Endothelial cell of umbilical vein (primary cell): Measurements from ENCODE around the gene IFITM10. TPM values are rescaled to one million over a fixed set of nuclear protein-coding genes. Genes with fewer than 3 reads are reported as not detected.
A peak's percentile ranks its signal among the peaks of the same experiment; 100 is the strongest.

Source experiments
- BruUV-seq: library from RNA; stranded (reverse); fragments of 400-500 nt; replicated peaks from 2 replicates; lab custom pipeline; 2021; lab: Mats Ljungman, UMichigan
- CTCF ChIA-PET: fragments of 300-600, 350-600 bp; sonication (Branson Sonifier 250); formaldehyde crosslinking; loops from one replicate; lab custom pipeline; 2021; ENCODE audit warnings: antibody characterized with exemption, inconsistent platforms; lab: Charles Lee
- POLR2A ChIA-PET: fragments of 300-600, 350-600 bp; sonication (Branson Sonifier 250); formaldehyde crosslinking; loops from one replicate; lab custom pipeline; 2021; ENCODE audit warnings: antibody characterized with exemption, inconsistent platforms; lab: Charles Lee
- DNase-seq: peaks from one replicate; pipeline ENCODE4 v3.0.0-alpha.2; 2011; ENCODE audit warnings: low read depth, low spot score
- FAIRE-seq: peaks from 2 replicates; lab custom pipeline; 2011; peaks lifted over from hg19 to GRCh38; lab: Jason Lieb, UNC
- H2AFZ ChIP-seq: 2 replicates; pipeline ENCODE4 v1.6.0; 2012; ENCODE audit warnings: low read depth, low read length, control low read depth, inconsistent platforms
- H3K27ac ChIP-seq: 2 replicates; pipeline ENCODE4 v1.5.1; 2011; ENCODE audit warnings: low read depth, mild to moderate bottlenecking, control low read depth, low read length, moderate library complexity; ENCODE audit not compliant: insufficient read depth
- H3K27me3 ChIP-seq, 2 experiments: 2 replicates each; pipeline versions ENCODE4 v1.6.0 to v1.6.1; 2011; ENCODE audit warnings: low read length in 2 of 2, mixed read lengths in 1 of 2; ENCODE audit not compliant: control insufficient read depth in 2 of 2, insufficient read depth in 2 of 2
- H3K36me3 ChIP-seq, 2 experiments: 2 replicates in 1 of 2; 3 replicates in 1 of 2; pipeline ENCODE4 v1.5.1; 2011; ENCODE audit warnings: low read length in 2 of 2, mild to moderate bottlenecking in 1 of 2, moderate library complexity in 1 of 2; ENCODE audit not compliant: control insufficient read depth in 2 of 2, insufficient read depth in 2 of 2; ENCODE audit errors: extremely low read depth in 1 of 2
- H3K4me1 ChIP-seq: 3 replicates; pipeline ENCODE4 v1.5.1; 2011; ENCODE audit warnings: mild to moderate bottlenecking, low read length; ENCODE audit not compliant: control insufficient read depth, insufficient read depth; ENCODE audit errors: extremely low read depth
- H3K4me2 ChIP-seq: 2 replicates; pipeline ENCODE4 v1.6.1; 2011; ENCODE audit warnings: low read length, control low read depth, mixed read lengths; ENCODE audit not compliant: insufficient read depth
- H3K4me3 ChIP-seq, 3 experiments: fragments of 200-600 bp in 1 of 3; sonication (generic), shearing (Covaris generic) in 1 of 3; replicated peaks in 1 of 3; 2 replicates each; pipeline ENCODE4 v1.5.1; 2011 to 2016; ENCODE audit warnings: control low read depth in 3 of 3, low read length in 3 of 3, mild to moderate bottlenecking in 2 of 3, inconsistent platforms in 1 of 3, low read depth in 1 of 3, moderate library complexity in 1 of 3; ENCODE audit not compliant: insufficient read depth in 1 of 3
- H3K79me2 ChIP-seq: 2 replicates; pipeline ENCODE4 v1.6.0; 2012; ENCODE audit warnings: low read length, inconsistent platforms; ENCODE audit not compliant: control insufficient read depth, insufficient read depth
- H3K9ac ChIP-seq: replicated peaks from 2 replicates; pipeline ENCODE3; 2011; ENCODE audit warnings: low read length, control low read depth; ENCODE audit not compliant: insufficient read depth; ENCODE audit errors: extremely low read depth
- H3K9me1 ChIP-seq: replicated peaks from 3 replicates; pipeline ENCODE4 v1.6.0; 2011; ENCODE audit warnings: mild to moderate bottlenecking, low read length; ENCODE audit not compliant: control insufficient read depth, insufficient read depth; ENCODE audit errors: extremely low read depth
- H3K9me3 ChIP-seq: replicated peaks from 2 replicates; pipeline ENCODE4 v1.5.1; 2012; ENCODE audit warnings: low read length, inconsistent platforms; ENCODE audit not compliant: control insufficient read depth, insufficient read depth
- H4K20me1 ChIP-seq: replicated peaks from 2 replicates; pipeline ENCODE3; 2011; ENCODE audit warnings: mild to moderate bottlenecking, low read length; ENCODE audit not compliant: control insufficient read depth, insufficient read depth; ENCODE audit errors: extremely low read depth
- EZH2 ChIP-seq: IDR thresholded peaks from 2 replicates; pipeline ENCODE4 v1.6.1; 2012; ENCODE audit warnings: borderline replicate concordance, low read depth, mild to moderate bottlenecking, moderate library complexity, low read length, inconsistent platforms; ENCODE audit not compliant: severe bottlenecking
- FOS ChIP-seq: IDR thresholded peaks from 2 replicates; pipeline ENCODE4 v1.6.1; 2011; ENCODE audit warnings: mild to moderate bottlenecking, low read length, moderate library complexity, borderline replicate concordance; ENCODE audit not compliant: insufficient read depth
- GATA2 ChIP-seq: IDR thresholded peaks from 2 replicates; pipeline ENCODE4 v1.7.0; 2011; ENCODE audit warnings: low read depth, mild to moderate bottlenecking, moderate library complexity, mixed read lengths, low read length; ENCODE audit not compliant: insufficient read length, insufficient read depth
- JUN ChIP-seq: IDR thresholded peaks from 2 replicates; pipeline ENCODE4 v1.6.1; 2011; ENCODE audit warnings: borderline replicate concordance, low read depth; ENCODE audit not compliant: insufficient read length, insufficient read depth
- MYC ChIP-seq: IDR thresholded peaks from one replicate; pipeline ENCODE4 v1.6.1; 2011; ENCODE audit warnings: mild to moderate bottlenecking, low read depth, low read length
- POLR2A ChIP-seq: IDR thresholded peaks from 2 replicates; pipeline ENCODE4 v1.6.1; 2012; ENCODE audit warnings: low read depth, mild to moderate bottlenecking, control low read depth, low read length
- POLR2AphosphoS5 ChIP-seq: IDR thresholded peaks from 2 replicates; pipeline ENCODE4 v1.6.1; 2012; ENCODE audit warnings: low read depth, mild to moderate bottlenecking, control low read depth, low read length, moderate library complexity; ENCODE audit not compliant: insufficient read depth
- dilution Hi-C: fragments of 300-500 bp; cut with MboI; formaldehyde crosslinking; loops from one replicate; pipeline ENCODE4 v1.15.0; 2019; ENCODE audit warnings: low sequenced_read_pairs; ENCODE audit not compliant: extremely low pct_ligation_motif_present
- intact Hi-C: fragments of 100-400 bp; cut with micrococcal nuclease; formaldehyde crosslinking; loops from one replicate; pipeline ENCODE4 v1.10.0; 2022
- polyA plus RNA-seq, 4 experiments: library from polyadenylated mRNA; depleted of rRNA in 3 of 4; stranded (reverse) in 3 of 4; unstranded in 1 of 4; fragments of >200 nt; gene quantifications; 2 replicates each; pipeline versions ENCODE4 v1.2.1 to v1.2.3, GENCODE V29; 2011 to 2012; ENCODE audit warnings: missing spikeins in 1 of 4
- total RNA-seq: library from RNA; stranded (reverse); gene quantifications from 2 replicates; pipeline ENCODE4 v1.2.3, GENCODE V29; 2021
- TF ChIP-seq, protein P1 (sequence below): IDR thresholded peaks from 2 replicates; pipeline ENCODE4 v1.6.1; 2011; ENCODE audit not compliant: insufficient read depth, insufficient read length
- TF ChIP-seq, protein P2 (sequence below), 2 donors: IDR thresholded peaks; 1 replicate in 1 of 2; 2 replicates in 1 of 2; pipeline ENCODE4 v1.5.1; 2011; ENCODE audit warnings: low read length in 2 of 2, mild to moderate bottlenecking in 2 of 2, moderate library complexity in 2 of 2, control low read depth in 1 of 2, inconsistent platforms in 1 of 2, low read depth in 1 of 2; ENCODE audit not compliant: insufficient read depth in 1 of 2; ENCODE audit errors: extremely low read depth in 1 of 2

The IFITM10 gene
- total and polyA plus RNA-seq, 2 donors (not counting 3 experiments of a cell fraction or from before 2014, with no cell fraction given) = 0.04 to 0.66 TPM

- DNase-seq (no peak), FAIRE-seq (no peak)
- Histone ChIP-seq H3K27ac (no peak overlapping the region), H3K4me3 (no peak overlapping the region), H3K9me3 (no peaks in the 10 kb centered on the region), H4K20me1 (no peaks in the 10 kb centered on the region), H3K4me1 (no peaks in the 10 kb centered on the region), H3K27me3 (peaks cover 8 to 13% of the 10 kb centered on the region in 2 experiments), H3K9me1 (no peaks in the 10 kb centered on the region), H3K9ac (no peak overlapping the region), H3K4me2 (no peak overlapping the region), H2AFZ (no peak overlapping the region), H3K79me2 (no peaks in the 10 kb centered on the region), H3K36me3 (peaks cover 0 to 19% of the 10 kb centered on the region in 2 experiments)
- BruUV-seq = no TSS peak
- ChIA-PET POLR2A (no interaction called here), CTCF (no interaction called here)
- intact Hi-C loops (no loop called here), dilution Hi-C loops (no loop called here)
- TF ChIP-seq EZH2 (no peak), MYC (no peak), GATA2 (no peak), FOS (no peak), POLR2A (no peak), JUN (no peak)
- TF ChIP-seq, protein P1, sequence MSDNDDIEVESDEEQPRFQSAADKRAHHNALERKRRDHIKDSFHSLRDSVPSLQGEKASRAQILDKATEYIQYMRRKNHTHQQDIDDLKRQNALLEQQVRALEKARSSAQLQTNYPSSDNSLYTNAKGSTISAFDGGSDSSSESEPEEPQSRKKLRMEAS = no peak
These were observed 3.0 kb upstream of the IFITM10 start for GRCh38 chr11:1753229-1753928.

- H3K36me3 ChIP-seq = peaks cover 0 to 19% of the 10 kb centered on the region in 2 experiments
- H3K27me3 ChIP-seq = peaks cover 13 to 16% of the 10 kb centered on the region in 2 experiments
- H3K4me1 ChIP-seq = no peaks in the 10 kb centered on the region
- DNase-seq (no peak), FAIRE-seq (no peak)
- H4K20me1 ChIP-seq = no peaks in the 10 kb centered on the region
- ChIA-PET POLR2A (no interaction called here), CTCF (interaction anchor here (0.7 kb wide), 1 partner anchor 20 kb away, joined by 3 read pairs; no protein-coding TSS in a partner anchor)
- dilution Hi-C loops (no loop called here), intact Hi-C loops (no loop called here)
- no peaks in the 10 kb centered on the region for H3K79me2 ChIP-seq
- H3K4me3 ChIP-seq = no peak overlapping the region
- no peak overlapping the region for H3K27ac ChIP-seq
- no peak for TF ChIP-seq POLR2A
- TF ChIP-seq JUN = no peak
- TF ChIP-seq, protein P1 = no peak
- TF ChIP-seq, protein P2, sequence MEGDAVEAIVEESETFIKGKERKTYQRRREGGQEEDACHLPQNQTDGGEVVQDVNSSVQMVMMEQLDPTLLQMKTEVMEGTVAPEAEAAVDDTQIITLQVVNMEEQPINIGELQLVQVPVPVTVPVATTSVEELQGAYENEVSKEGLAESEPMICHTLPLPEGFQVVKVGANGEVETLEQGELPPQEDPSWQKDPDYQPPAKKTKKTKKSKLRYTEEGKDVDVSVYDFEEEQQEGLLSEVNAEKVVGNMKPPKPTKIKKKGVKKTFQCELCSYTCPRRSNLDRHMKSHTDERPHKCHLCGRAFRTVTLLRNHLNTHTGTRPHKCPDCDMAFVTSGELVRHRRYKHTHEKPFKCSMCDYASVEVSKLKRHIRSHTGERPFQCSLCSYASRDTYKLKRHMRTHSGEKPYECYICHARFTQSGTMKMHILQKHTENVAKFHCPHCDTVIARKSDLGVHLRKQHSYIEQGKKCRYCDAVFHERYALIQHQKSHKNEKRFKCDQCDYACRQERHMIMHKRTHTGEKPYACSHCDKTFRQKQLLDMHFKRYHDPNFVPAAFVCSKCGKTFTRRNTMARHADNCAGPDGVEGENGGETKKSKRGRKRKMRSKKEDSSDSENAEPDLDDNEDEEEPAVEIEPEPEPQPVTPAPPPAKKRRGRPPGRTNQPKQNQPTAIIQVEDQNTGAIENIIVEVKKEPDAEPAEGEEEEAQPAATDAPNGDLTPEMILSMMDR (IDR thresholded peaks at IDR 0.05; ENCODE audit: extremely low read depth in 1 of 2, insufficient read depth in 1 of 2, low read depth in 1 of 2, low read length in 2 of 2) = no peak
- TF ChIP-seq POLR2AphosphoS5 = no peak
- TF ChIP-seq MYC = no peak
- TF ChIP-seq GATA2 = no peak
- no peak for TF ChIP-seq EZH2
- no peak for TF ChIP-seq FOS
- no peak overlapping the region for H3K9ac ChIP-seq
- H2AFZ ChIP-seq = no peak overlapping the region
- no peaks in the 10 kb centered on the region for H3K9me3 ChIP-seq
- BruUV-seq = TSS peak; percentile 88
- H3K4me2 ChIP-seq = no peak overlapping the region
- H3K9me1 ChIP-seq = no peaks in the 10 kb centered on the region
These were observed 2.5 kb upstream of the IFITM10 start for GRCh38 chr11:1752907-1753228.
